ENCODE measurements around the gene CCDC85B. TPM values are rescaled to one million over a fixed set of nuclear protein-coding genes. Genes with fewer than 3 reads are reported as not detected.

CCDC85B gene
- total and polyA plus RNA-seq, 2 of the 13 experiments (the other 11 are each of a cell fraction or from before 2014, with no cell fraction given): 8.2 to 19.5 TPM

- TF ChIP-seq NFAT5 (CRISPR knock-in tag; IDR thresholded peaks at IDR 0.05) (no peak), ZNF512B (CRISPR knock-in tag; IDR thresholded peaks at IDR 0.05; ENCODE audit: borderline replicate concordance) (no peak), YEATS4 (CRISPR knock-in tag; IDR thresholded peaks at IDR 0.05; ENCODE audit: borderline replicate concordance) (peak; percentile 58; the same call in 1 of the 2 replicates), ISL2 (CRISPR knock-in tag; IDR thresholded peaks at IDR 0.05) (no peak), ZNF101 (CRISPR knock-in tag; IDR thresholded peaks at IDR 0.05; ENCODE audit: borderline replicate concordance, low read depth) (no peak), NCOR1 (IDR thresholded peaks at IDR 0.05; ENCODE audit: borderline replicate concordance, low read length) (no peak), ZNF329 (CRISPR knock-in tag; IDR thresholded peaks at IDR 0.05; ENCODE audit: low read depth) (peak; percentile 57; the same call in 1 of the 2 replicates), SMAD1 (CRISPR knock-in tag; IDR thresholded peaks at IDR 0.05; ENCODE audit: borderline replicate concordance, low read depth) (no peak), CBX5 (CRISPR knock-in tag; IDR thresholded peaks at IDR 0.05; ENCODE audit: borderline replicate concordance) (no peak), HNRNPUL1 (IDR thresholded peaks at IDR 0.05; ENCODE audit: low read depth, low read length) (no peak), SRSF1 (optimal IDR thresholded peaks at IDR 0.05; ENCODE audit: low read depth, low read length) (no peak), MXD1 (CRISPR knock-in tag; IDR thresholded peaks at IDR 0.05) (no peak), GMEB1 (CRISPR knock-in tag; IDR thresholded peaks at IDR 0.05; ENCODE audit: borderline replicate concordance) (peak; percentile 53), MYPOP (CRISPR knock-in tag; IDR thresholded peaks at IDR 0.05) (no peak; the same call in 1 of the 2 replicates), KLF12 (CRISPR knock-in tag; IDR thresholded peaks at IDR 0.05; ENCODE audit: borderline replicate concordance) (peak; percentile 88; the same call in 1 of the 2 replicates), HNRNPL (IDR thresholded peaks at IDR 0.05; ENCODE audit: low read depth, low read length) (peak; percentile 63; the same call in 1 of the 2 replicates)
Observed at GRCh38 chr11:65873318-65874156, 16.9 kb upstream of the CCDC85B start (continued).

Measured in HepG2 (cell line).